Mammary epithelial cell (primary cell): Measurements from ENCODE around the gene MAP4K1.

Experiments used
- EZH2 ChIP-seq: IDR thresholded peaks from 2 replicates; pipeline ENCODE4 v1.6.1; 2012; ENCODE audit warnings: low read length, inconsistent platforms, borderline replicate concordance
- TF ChIP-seq, protein P1 (sequence below), 2 donors: IDR thresholded peaks in 1 of 2; conservative IDR thresholded peaks in 1 of 2; 2 replicates each; pipeline ENCODE4 v1.5.1; 2011 to 2012; ENCODE audit warnings: inconsistent platforms in 2 of 2, low read length in 2 of 2, mild to moderate bottlenecking in 2 of 2, control low read depth in 1 of 2, low read depth in 1 of 2; ENCODE audit not compliant: insufficient read depth in 1 of 2; ENCODE audit errors: extremely low read depth in 1 of 2

DNA sequence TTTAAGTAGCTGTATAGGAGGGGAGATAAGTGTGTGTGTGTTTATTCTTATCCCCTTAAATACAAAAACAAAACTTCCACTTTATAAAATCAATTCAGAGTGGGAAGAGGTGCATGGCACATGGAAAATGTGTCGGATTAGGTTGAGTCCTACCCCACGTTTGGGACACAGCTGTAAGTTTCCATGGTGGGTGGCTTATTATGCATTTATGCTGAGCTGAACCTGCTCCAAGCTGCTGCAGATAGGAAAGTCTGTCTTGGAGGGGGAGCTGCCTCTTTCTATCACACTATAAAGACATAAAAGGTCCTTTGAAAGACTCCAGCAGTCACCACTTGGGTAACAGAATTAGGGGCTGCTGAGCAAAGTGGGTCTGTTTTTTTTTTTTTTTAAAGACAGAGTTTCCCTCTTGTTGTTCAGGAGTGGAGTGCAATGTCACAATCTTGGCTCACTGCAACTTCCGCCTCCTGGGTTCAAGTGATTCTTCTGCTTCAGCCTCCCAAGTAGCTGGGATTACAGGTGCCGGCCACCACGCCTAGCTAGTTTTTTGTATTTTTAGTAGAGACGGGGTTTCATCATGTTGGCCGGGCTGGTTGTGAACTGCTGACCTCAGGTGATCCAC lies 44.9 kb upstream of the MAP4K1 start:
- TF ChIP-seq, protein P1, sequence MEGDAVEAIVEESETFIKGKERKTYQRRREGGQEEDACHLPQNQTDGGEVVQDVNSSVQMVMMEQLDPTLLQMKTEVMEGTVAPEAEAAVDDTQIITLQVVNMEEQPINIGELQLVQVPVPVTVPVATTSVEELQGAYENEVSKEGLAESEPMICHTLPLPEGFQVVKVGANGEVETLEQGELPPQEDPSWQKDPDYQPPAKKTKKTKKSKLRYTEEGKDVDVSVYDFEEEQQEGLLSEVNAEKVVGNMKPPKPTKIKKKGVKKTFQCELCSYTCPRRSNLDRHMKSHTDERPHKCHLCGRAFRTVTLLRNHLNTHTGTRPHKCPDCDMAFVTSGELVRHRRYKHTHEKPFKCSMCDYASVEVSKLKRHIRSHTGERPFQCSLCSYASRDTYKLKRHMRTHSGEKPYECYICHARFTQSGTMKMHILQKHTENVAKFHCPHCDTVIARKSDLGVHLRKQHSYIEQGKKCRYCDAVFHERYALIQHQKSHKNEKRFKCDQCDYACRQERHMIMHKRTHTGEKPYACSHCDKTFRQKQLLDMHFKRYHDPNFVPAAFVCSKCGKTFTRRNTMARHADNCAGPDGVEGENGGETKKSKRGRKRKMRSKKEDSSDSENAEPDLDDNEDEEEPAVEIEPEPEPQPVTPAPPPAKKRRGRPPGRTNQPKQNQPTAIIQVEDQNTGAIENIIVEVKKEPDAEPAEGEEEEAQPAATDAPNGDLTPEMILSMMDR (conservative IDR thresholded peaks at IDR 0.05 in 1 of 2, IDR thresholded peaks at IDR 0.05 in 1 of 2; ENCODE audit: extremely low read depth in 1 of 2, insufficient read depth in 1 of 2, low read depth in 1 of 2, low read length in 2 of 2) = no peak
- no peak for TF ChIP-seq EZH2
